Activated CD4-positive, alpha-beta T cell treated with anti-CD3 and anti-CD28 coated beads, Interleukin-2, amount 50 U/mL, for 24 hours (primary cell): Measurements from ENCODE around the gene CACNA1E.

Experiments used
- DNase-seq, 2 donors: peaks; one replicate each; pipeline ENCODE4 v3.0.0-alpha.2; 2020; ENCODE audit warnings: low read depth in 1 of 2, low spot score in 1 of 2

CACNA1E gene

GRCh38 chr1:181483285-181484195 lies at the start of gene CACNA1E:
TSS of gene CACNA1E (plus strand) at chr1:181483517. CDS start at chr1:181483745, 228 bp downstream.
- DNase-seq, result no peak

GRCh38 chr1:181433931-181434330 lies 49.4 kb upstream of the CACNA1E start:
- no peak for DNase-seq

- no peak for DNase-seq
Observed at GRCh38 chr1:181438013-181438412, 45.3 kb upstream of the CACNA1E start.

- DNase-seq, result no peak
Observed at GRCh38 chr1:181440510-181440909, 42.8 kb upstream of the CACNA1E start.

GRCh38 chr1:181442181-181442525 lies 41.2 kb upstream of the CACNA1E start:
- DNase-seq, result no peak

- DNase-seq, result no peak
Observed at GRCh38 chr1:181443231-181443853, 40.0 kb upstream of the CACNA1E start.

- no peak for DNase-seq
Observed at GRCh38 chr1:181445436-181445835, 37.9 kb upstream of the CACNA1E start.

- no peak for DNase-seq
Observed at GRCh38 chr1:181448461-181448860, 34.9 kb upstream of the CACNA1E start.

- DNase-seq, result no peak
Observed at GRCh38 chr1:181451661-181452230, 31.6 kb upstream of the CACNA1E start.

GRCh38 chr1:181452746-181453145 lies 30.6 kb upstream of the CACNA1E start:
- DNase-seq, result no peak

- DNase-seq, result no peak
Observed at GRCh38 chr1:181453541-181454201, 29.6 kb upstream of the CACNA1E start.

GRCh38 chr1:181456551-181456950 lies 26.8 kb upstream of the CACNA1E start:
- no peak for DNase-seq

GRCh38 chr1:181458419-181458818 lies 24.9 kb upstream of the CACNA1E start:
- no peak for DNase-seq

- no peak for DNase-seq
Observed at GRCh38 chr1:181459067-181459466, 24.2 kb upstream of the CACNA1E start.

- no peak for DNase-seq
Observed at GRCh38 chr1:181469829-181470228, 13.5 kb upstream of the CACNA1E start.

GRCh38 chr1:181475580-181475979 lies 7.7 kb upstream of the CACNA1E start:
- no peak for DNase-seq

- DNase-seq, result no peak
Observed at GRCh38 chr1:181476581-181476980, 6.7 kb upstream of the CACNA1E start.

- no peak for DNase-seq
Observed at GRCh38 chr1:181478306-181478705, 5.0 kb upstream of the CACNA1E start.

GRCh38 chr1:181479137-181479745 lies 4.1 kb upstream of the CACNA1E start:
- peak in 1 of 2 donors; percentile 7 for DNase-seq

GRCh38 chr1:181482001-181482430 lies 1.3 kb upstream of the CACNA1E start:
- DNase-seq, result no peak
